Heart left ventricle (tissue), 11 donors: ENCODE data around the gene DHRS7. TPM values are rescaled to one million over a fixed set of nuclear protein-coding genes. Genes with fewer than 3 reads are reported as not detected.

Source experiments
- polyA plus RNA-seq, 2 donors: library from polyadenylated mRNA; stranded (reverse); fragments of 200-250 nt; gene quantifications; one replicate each; pipeline ENCODE4 v1.2.3, GENCODE V29; 2013
- total RNA-seq, 9 donors: library from RNA; depleted of rRNA in 2 of 9; stranded (reverse); fragments of >200 nt in 2 of 9; fragmentation: NEBNext Ultra II Directional in 3 of 9; extraction: Animal tissue kit (Norgen Biotek cat#: 25700) in 3 of 9; gene quantifications; one replicate each; pipeline versions ENCODE4 v1.1.0 to v1.2.4, GENCODE V29; 2016 to 2023
- donor health status: ischemic (EF 13 %, LVEDD 7.1; RV severe dilation, severe dysfunction).
- donor health status: healthy with polysubstance abuse.
- donor health status: DM: no; HTN: yes; CAD: no.
- donor health status: DM: no; HTN: no; CAD: no.
- donor health status: ischemic (EF 25% LVEDD 5.7; RV mildly dilated, moderate dysfunction).
- donor health status: healthy.
- donor health status: DM: yes; HTN: yes; CAD: no.
- donor health status: PGD.
- donor health status: nonischemic (EF 23%, LVEDD 6.1; RV moderate dilation, normal function).

Gene DHRS7
- total and polyA plus RNA-seq, 11 donors = 27.9 to 89.3 (median 40.5) TPM

Other genes with a start within 250 kb of the DHRS7 start
- under 1 TPM in 3 of 9 donors, not detected in 6; 0.36 to 0.66 (median 0.60) TPM for gene LRRC9, start 245.3 kb downstream of the DHRS7 start, total RNA-seq
- gene LRRC9, start 245.3 kb downstream of the DHRS7 start, polyA plus RNA-seq = under 1 TPM in 1 of 2 donors, not detected in 1; 0.01 TPM
- gene PCNX4, start 73.5 kb downstream of the DHRS7 start, total RNA-seq = 10 to 100 TPM; 22.1 to 56.2 (median 37.3) TPM
- 10 to 100 TPM; 19.7 TPM for gene PCNX4, start 73.5 kb downstream of the DHRS7 start, polyA plus RNA-seq
- gene PPM1A, start 83.8 kb upstream of the DHRS7 start, total RNA-seq = 100 to 1,000 TPM in 4 of 9 donors, 10 to 100 TPM in 5; 60.7 to 126 (median 95.1) TPM
- 10 to 100 TPM; 27.7 to 55.1 TPM for gene PPM1A, start 83.8 kb upstream of the DHRS7 start, polyA plus RNA-seq